GM10266 (cell line): ENCODE data around the gene FYCO1.

Source experiments
- DNase-seq: peaks from one replicate; pipeline ENCODE4 v3.0.0; 2012; ENCODE audit errors: extremely low spot score
- CTCF ChIP-seq: IDR thresholded peaks from 2 replicates; pipeline ENCODE4 v1.5.1; 2012; ENCODE audit warnings: mild to moderate bottlenecking, low read depth; ENCODE audit not compliant: control insufficient read depth, insufficient read depth; ENCODE audit errors: missing control alignments

Gene FYCO1

GRCh38 chr3:45980229-45980813 is 15.3 kb downstream of the FYCO1 start:
- no peak for DNase-seq
- TF ChIP-seq CTCF, result no peak

- no peak for DNase-seq
- TF ChIP-seq CTCF, result no peak
Measured at GRCh38 chr3:45979378-45979777, 16.2 kb downstream of the FYCO1 start.

GRCh38 chr3:45978006-45978761 is 17.4 kb downstream of the FYCO1 start:
- TF ChIP-seq CTCF, result no peak
- no peak for DNase-seq

GRCh38 chr3:45976191-45977091 is 19.2 kb downstream of the FYCO1 start:
- no peak for DNase-seq
- no peak for TF ChIP-seq CTCF

- no peak for DNase-seq
- TF ChIP-seq CTCF, result no peak
Measured at GRCh38 chr3:45975686-45976085, 19.9 kb downstream of the FYCO1 start.

GRCh38 chr3:45974686-45975085 is 20.9 kb downstream of the FYCO1 start:
- TF ChIP-seq CTCF, result no peak
- DNase-seq, result no peak
